ENCODE measurements around the gene BYSL. TPM values are rescaled to one million over a fixed set of nuclear protein-coding genes. Genes with fewer than 3 reads are reported as not detected.

The BYSL gene
- polyA plus RNA-seq, 1 experiment, result 28.5 TPM

- no peaks in the 10 kb centered on the region for H3K27me3 ChIP-seq (ENCODE audit: control insufficient read depth, insufficient read depth, low read length)
- no peak overlapping the region for H3K4me3 ChIP-seq (ENCODE audit: low read depth, low read length)
- no peaks in the 10 kb centered on the region for H3K36me3 ChIP-seq (ENCODE audit: control insufficient read depth, insufficient read depth, low read length)
- ChIA-PET POLR2A (no interaction called here), CTCF (interaction anchor here (1.0 to 1.6 kb wide), 2 partner anchors 9 to 181 kb away, joined by 3 to 4 read pairs; no protein-coding TSS in a partner anchor)
- no peak for TF ChIP-seq CTCF (IDR thresholded peaks at IDR 0.05; ENCODE audit: insufficient read depth, low read depth, low read length)
- DNase-seq (ENCODE audit: low read depth), result no peak
These were observed 46.3 kb downstream of the BYSL start for GRCh38 chr6:41967312-41968287.

GRCh38 chr6:41970436-41970846 lies 49.1 kb downstream of the BYSL start:
- Histone ChIP-seq H3K27me3 (ENCODE audit: control insufficient read depth, insufficient read depth, low read length) (no peaks in the 10 kb centered on the region), H3K4me3 (ENCODE audit: low read depth, low read length) (no peak overlapping the region), H3K36me3 (ENCODE audit: control insufficient read depth, insufficient read depth, low read length) (no peaks in the 10 kb centered on the region)
- CTCF ChIA-PET, result no interaction called here
- TF ChIP-seq CTCF (IDR thresholded peaks at IDR 0.05; ENCODE audit: insufficient read depth, low read depth, low read length), result no peak
- POLR2A ChIA-PET, result no interaction called here
- DNase-seq (ENCODE audit: low read depth), result no peak

- Histone ChIP-seq H3K4me3 (ENCODE audit: low read depth, low read length) (no peak overlapping the region), H3K36me3 (ENCODE audit: control insufficient read depth, insufficient read depth, low read length) (no peaks in the 10 kb centered on the region), H3K27me3 (ENCODE audit: control insufficient read depth, insufficient read depth, low read length) (no peaks in the 10 kb centered on the region)
- DNase-seq (ENCODE audit: low read depth), result no peak
- TF ChIP-seq CTCF (IDR thresholded peaks at IDR 0.05; ENCODE audit: insufficient read depth, low read depth, low read length), result no peak
- CTCF ChIA-PET, result interaction anchor here (1.5 kb wide), 1 partner anchor 10 kb away, joined by 3 read pairs; no protein-coding TSS in a partner anchor
- POLR2A ChIA-PET, result no interaction called here
These were observed 51.5 kb downstream of the BYSL start for GRCh38 chr6:41972826-41973225.

- CTCF ChIA-PET, result interaction anchor here (1.5 kb wide), 1 partner anchor 11 kb away, joined by 3 read pairs; no protein-coding TSS in a partner anchor
- Histone ChIP-seq H3K36me3 (ENCODE audit: control insufficient read depth, insufficient read depth, low read length) (no peaks in the 10 kb centered on the region), H3K4me3 (ENCODE audit: low read depth, low read length) (no peak overlapping the region), H3K27me3 (ENCODE audit: control insufficient read depth, insufficient read depth, low read length) (no peaks in the 10 kb centered on the region)
- no peak for DNase-seq (ENCODE audit: low read depth)
- POLR2A ChIA-PET, result no interaction called here
- no peak for TF ChIP-seq CTCF (IDR thresholded peaks at IDR 0.05; ENCODE audit: insufficient read depth, low read depth, low read length)
These were observed 53.1 kb downstream of the BYSL start for GRCh38 chr6:41974281-41974825.

- H3K27me3 ChIP-seq (ENCODE audit: control insufficient read depth, insufficient read depth, low read length), result no peaks in the 10 kb centered on the region
- no peak for TF ChIP-seq CTCF (IDR thresholded peaks at IDR 0.05; ENCODE audit: insufficient read depth, low read depth, low read length)
- ChIA-PET CTCF (no interaction called here), POLR2A (no interaction called here)
- DNase-seq (ENCODE audit: low read depth), result no peak
- no peak overlapping the region for H3K4me3 ChIP-seq (ENCODE audit: low read depth, low read length)
- no peaks in the 10 kb centered on the region for H3K36me3 ChIP-seq (ENCODE audit: control insufficient read depth, insufficient read depth, low read length)
These were observed 54.0 kb downstream of the BYSL start for GRCh38 chr6:41975276-41975675.
